GM12878 (cell line): ENCODE results near the gene PTPN21.

Experiments used
- CBX5 ChIP-seq: sonication (generic); IDR thresholded peaks from 2 replicates; pipeline ENCODE4 v1.6.1; 2016; ENCODE audit warnings: low read depth, moderate library complexity, mild to moderate bottlenecking, inconsistent platforms
- CHD1 ChIP-seq: IDR thresholded peaks from 2 replicates; pipeline ENCODE4 v1.6.1; 2012; ENCODE audit warnings: low read depth, low read length, improper control_type of control experiment
- CTCF ChIP-seq, 3 experiments: IDR thresholded peaks in 2 of 3; conservative IDR thresholded peaks in 1 of 3; 2 replicates each; pipeline ENCODE4 v1.5.1; 2011; ENCODE audit warnings: low read depth in 3 of 3, low read length in 3 of 3, mild to moderate bottlenecking in 3 of 3, control low read depth in 2 of 3, moderate library complexity in 2 of 3, inconsistent platforms in 1 of 3, mixed read lengths in 1 of 3; ENCODE audit not compliant: control insufficient read depth in 2 of 3, insufficient read depth in 1 of 3; ENCODE audit errors: extremely low read depth in 1 of 3
- ETV6 ChIP-seq, 2 experiments: fragments of 450-650 bp in 1 of 2; IDR thresholded peaks in 1 of 2; conservative IDR thresholded peaks in 1 of 2; 2 replicates each; pipeline ENCODE4 v1.6.1; 2014; ENCODE audit warnings: antibody characterized with exemption in 1 of 2, borderline replicate concordance in 1 of 2, low read depth in 1 of 2, mild to moderate bottlenecking in 1 of 2, moderate library complexity in 1 of 2
- POLR2A ChIP-seq: IDR thresholded peaks from 2 replicates; pipeline ENCODE4 v1.6.1; 2011; ENCODE audit warnings: low read depth, mild to moderate bottlenecking, low read length
- SMC3 ChIP-seq: IDR thresholded peaks from 2 replicates; pipeline ENCODE4 v1.6.1; 2011; ENCODE audit warnings: low read length, improper control_type of control experiment, borderline replicate concordance
- TARDBP ChIP-seq: IDR thresholded peaks from 2 replicates; pipeline ENCODE4 v1.6.1; 2016; ENCODE audit warnings: borderline replicate concordance
- YY1 ChIP-seq: IDR thresholded peaks from 2 replicates; pipeline ENCODE4 v1.6.1; 2011; ENCODE audit warnings: low read depth, mild to moderate bottlenecking, low read length
- ZNF274 ChIP-seq: IDR thresholded peaks from one replicate; pipeline ENCODE4 v1.8.0; 2011; ENCODE audit not compliant: insufficient read length, insufficient read depth
- TF ChIP-seq, protein P1 (sequence below): IDR thresholded peaks from 2 replicates; pipeline ENCODE4 v1.6.1; 2012; ENCODE audit warnings: mild to moderate bottlenecking, low read depth, low read length
- TF ChIP-seq, protein P2 (sequence below): fragments of 450-650 bp; IDR thresholded peaks from 2 replicates; pipeline ENCODE4 v1.6.1; 2016; ENCODE audit warnings: mild to moderate bottlenecking

- TF ChIP-seq CTCF (IDR thresholded peaks at IDR 0.05 in 2 of 3, conservative IDR thresholded peaks at IDR 0.05 in 1 of 3; ENCODE audit: control insufficient read depth in 2 of 3, extremely low read depth in 1 of 3, insufficient read depth in 1 of 3, low read depth in 3 of 3, low read length in 3 of 3) = no peak
- TF ChIP-seq CBX5 = no peak
- TF ChIP-seq, protein P1, sequence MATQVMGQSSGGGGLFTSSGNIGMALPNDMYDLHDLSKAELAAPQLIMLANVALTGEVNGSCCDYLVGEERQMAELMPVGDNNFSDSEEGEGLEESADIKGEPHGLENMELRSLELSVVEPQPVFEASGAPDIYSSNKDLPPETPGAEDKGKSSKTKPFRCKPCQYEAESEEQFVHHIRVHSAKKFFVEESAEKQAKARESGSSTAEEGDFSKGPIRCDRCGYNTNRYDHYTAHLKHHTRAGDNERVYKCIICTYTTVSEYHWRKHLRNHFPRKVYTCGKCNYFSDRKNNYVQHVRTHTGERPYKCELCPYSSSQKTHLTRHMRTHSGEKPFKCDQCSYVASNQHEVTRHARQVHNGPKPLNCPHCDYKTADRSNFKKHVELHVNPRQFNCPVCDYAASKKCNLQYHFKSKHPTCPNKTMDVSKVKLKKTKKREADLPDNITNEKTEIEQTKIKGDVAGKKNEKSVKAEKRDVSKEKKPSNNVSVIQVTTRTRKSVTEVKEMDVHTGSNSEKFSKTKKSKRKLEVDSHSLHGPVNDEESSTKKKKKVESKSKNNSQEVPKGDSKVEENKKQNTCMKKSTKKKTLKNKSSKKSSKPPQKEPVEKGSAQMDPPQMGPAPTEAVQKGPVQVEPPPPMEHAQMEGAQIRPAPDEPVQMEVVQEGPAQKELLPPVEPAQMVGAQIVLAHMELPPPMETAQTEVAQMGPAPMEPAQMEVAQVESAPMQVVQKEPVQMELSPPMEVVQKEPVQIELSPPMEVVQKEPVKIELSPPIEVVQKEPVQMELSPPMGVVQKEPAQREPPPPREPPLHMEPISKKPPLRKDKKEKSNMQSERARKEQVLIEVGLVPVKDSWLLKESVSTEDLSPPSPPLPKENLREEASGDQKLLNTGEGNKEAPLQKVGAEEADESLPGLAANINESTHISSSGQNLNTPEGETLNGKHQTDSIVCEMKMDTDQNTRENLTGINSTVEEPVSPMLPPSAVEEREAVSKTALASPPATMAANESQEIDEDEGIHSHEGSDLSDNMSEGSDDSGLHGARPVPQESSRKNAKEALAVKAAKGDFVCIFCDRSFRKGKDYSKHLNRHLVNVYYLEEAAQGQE = no peak
- TF ChIP-seq TARDBP = no peak
- no peak for TF ChIP-seq ETV6 (conservative IDR thresholded peaks at IDR 0.05 in 1 of 2, IDR thresholded peaks at IDR 0.05 in 1 of 2; ENCODE audit: borderline replicate concordance in 1 of 2, low read depth in 1 of 2)
- TF ChIP-seq CHD1 = no peak
- TF ChIP-seq, protein P2, sequence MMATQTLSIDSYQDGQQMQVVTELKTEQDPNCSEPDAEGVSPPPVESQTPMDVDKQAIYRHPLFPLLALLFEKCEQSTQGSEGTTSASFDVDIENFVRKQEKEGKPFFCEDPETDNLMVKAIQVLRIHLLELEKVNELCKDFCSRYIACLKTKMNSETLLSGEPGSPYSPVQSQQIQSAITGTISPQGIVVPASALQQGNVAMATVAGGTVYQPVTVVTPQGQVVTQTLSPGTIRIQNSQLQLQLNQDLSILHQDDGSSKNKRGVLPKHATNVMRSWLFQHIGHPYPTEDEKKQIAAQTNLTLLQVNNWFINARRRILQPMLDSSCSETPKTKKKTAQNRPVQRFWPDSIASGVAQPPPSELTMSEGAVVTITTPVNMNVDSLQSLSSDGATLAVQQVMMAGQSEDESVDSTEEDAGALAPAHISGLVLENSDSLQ = no peak
- TF ChIP-seq SMC3 = no peak
- TF ChIP-seq ZNF274 = no peak
- TF ChIP-seq POLR2A = no peak
- TF ChIP-seq YY1 = no peak
These were observed 66.7 kb downstream of the PTPN21 start for GRCh38 chr14:88488081-88488480.
